Stimulated activated CD4-positive, alpha-beta T cell treated with anti-CD3 and anti-CD28 coated beads, Interleukin-4, amount 100 ng/mL, for 4 hours (primary cell): ENCODE measurements around the gene FCN3.

Experiments
- DNase-seq, 2 experiments: peaks; one replicate each; pipeline ENCODE4 v3.0.0-alpha.2; 2020

Gene FCN3

DNA sequence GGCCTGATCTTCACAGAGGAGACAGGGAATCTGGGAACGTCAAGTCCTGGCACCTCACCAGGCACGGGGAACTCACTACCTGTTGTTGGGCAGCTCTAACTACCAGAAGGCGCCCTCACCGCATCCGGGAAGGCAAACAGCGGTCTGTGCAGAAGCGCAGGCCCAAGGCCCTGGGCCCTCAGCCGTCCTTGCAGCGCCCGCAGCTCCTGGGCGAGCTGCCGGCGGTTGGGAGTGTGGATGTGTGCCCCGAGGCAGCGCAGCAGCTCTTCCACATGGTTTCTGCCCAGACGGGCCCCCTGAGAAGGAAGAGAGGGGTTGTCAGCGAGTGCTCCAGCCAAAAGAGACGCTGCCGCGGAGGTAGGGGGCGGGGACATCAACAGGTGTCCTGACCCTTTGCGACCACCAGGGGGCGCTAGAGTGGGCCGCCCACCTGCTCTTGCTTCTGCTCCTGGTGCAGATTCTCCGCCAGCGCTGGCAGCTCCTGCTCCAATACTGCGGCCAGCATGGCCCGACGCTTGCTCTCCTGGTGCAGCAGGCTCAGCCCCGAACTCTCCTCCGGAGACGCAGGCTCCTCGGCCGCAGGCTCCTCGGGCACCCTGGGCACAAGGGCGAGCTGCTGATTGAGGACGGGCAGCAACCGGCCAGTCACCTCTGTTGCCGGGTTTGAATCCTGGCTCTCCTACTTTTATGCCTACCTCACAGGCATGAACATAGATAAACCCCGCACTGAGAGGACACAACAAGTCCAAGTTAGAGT is 17.2 kb downstream of the FCN3 start:
- DNase-seq, result peak; percentile 74 to 76

DNA sequence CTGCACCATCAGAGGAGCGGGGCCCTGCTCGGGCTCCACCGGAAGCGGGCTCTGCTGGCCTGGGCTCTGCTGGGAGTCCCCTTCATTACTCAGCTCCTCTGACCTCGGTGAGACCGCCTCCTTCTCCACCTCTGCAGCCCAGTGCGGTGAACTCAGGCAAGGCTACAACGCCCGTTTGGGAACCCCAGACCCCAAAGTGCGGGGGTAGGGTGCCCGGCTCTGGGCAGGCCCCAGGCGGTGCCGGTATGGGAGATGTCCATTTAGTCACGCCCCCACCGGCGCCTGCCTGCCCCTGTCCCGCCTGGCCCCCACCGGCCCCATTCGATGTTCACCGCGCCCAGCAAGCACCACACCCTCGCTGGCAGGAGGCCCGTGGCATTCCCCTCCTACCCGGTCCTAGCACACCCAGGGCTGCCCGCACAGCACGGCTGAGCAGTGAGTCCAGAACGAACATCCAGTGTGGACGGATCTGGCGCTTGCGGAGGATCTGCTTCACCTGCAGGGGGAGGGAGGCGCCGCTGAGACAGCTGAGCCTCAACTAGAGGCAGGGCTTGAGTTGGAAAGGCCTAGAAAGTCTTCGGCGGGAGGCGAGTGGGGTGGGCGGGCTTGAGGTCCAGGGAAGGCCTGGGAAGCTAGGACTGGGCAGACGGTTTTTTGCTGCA is 17.9 kb downstream of the FCN3 start:
- peak; percentile 38 to 39 for DNase-seq

DNA sequence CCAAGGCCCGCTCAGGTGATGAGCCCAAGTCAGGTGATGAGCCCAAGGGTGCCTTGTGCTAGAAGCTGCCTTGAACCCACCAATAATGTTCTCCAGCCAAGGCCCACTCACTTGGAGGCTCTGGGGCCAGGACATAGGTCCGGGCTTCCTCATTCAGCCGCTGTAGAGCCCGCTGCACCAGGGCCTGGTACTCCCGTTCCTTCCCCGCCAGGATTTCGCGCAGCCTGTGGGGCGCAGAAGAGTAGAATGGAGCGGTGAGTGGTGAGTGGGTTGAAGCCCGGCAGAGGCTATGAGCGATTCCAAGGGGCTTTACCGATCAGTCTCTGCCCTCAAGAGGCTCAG is 18.4 kb downstream of the FCN3 start:
- no peak for DNase-seq

DNA sequence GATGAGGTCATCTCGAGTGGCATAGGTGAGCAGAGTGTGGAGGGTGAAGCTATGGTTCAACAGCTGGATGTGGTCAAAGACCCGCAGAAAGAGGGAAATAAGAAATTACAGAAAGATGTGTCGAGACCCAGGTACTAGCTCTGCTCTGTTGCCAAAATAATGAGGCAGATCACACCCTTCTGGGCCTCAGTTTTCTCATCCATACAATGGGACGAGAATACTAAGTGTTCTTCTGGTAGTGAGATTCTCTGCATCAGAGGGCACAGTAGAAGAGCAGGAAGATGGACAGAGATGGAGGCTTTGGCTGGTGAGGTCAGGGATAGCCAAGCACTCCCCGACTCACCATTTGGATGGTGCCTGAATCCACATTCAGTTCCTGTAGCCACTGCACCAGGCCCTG is 18.9 kb downstream of the FCN3 start:
- no peak for DNase-seq

DNA sequence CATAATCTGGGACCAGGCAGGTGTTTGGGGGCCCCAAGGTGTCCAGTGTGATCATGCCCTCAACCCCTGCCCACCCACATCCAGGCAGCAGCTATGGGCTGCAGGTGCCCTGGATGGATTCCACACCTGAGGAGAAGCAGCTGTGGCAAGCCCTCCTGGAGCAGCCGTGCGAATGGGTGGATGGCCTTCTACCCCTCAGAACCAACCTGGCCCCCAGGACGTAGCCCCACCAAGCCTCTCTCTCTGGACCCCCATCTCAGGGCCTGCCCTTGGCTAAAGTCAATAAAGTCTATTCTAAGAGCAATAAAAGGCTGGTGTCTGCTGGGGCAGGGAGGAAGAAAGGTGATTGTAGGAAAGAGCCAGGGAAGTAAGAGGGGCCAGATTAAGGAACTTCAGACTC is 21.0 kb downstream of the FCN3 start:
- no peak for DNase-seq

DNA sequence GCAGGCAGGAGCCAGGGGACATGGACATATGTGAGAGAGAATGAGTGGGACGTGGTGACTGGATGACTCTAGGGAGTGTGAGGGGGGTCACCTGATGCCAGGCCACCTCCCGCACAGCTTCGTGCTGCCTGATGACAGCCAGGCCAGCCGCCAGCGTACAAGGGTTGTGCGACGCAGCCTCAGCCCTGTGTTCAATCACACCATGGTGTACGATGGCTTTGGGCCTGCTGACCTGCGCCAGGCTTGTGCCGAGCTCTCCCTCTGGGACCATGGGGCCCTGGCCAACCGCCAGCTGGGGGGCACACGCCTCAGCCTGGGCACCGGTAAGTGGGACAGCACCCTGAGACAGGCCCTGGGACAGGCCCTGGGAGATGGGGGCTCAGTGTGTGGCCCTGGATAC is 21.5 kb downstream of the FCN3 start:
- DNase-seq, result no peak

DNA sequence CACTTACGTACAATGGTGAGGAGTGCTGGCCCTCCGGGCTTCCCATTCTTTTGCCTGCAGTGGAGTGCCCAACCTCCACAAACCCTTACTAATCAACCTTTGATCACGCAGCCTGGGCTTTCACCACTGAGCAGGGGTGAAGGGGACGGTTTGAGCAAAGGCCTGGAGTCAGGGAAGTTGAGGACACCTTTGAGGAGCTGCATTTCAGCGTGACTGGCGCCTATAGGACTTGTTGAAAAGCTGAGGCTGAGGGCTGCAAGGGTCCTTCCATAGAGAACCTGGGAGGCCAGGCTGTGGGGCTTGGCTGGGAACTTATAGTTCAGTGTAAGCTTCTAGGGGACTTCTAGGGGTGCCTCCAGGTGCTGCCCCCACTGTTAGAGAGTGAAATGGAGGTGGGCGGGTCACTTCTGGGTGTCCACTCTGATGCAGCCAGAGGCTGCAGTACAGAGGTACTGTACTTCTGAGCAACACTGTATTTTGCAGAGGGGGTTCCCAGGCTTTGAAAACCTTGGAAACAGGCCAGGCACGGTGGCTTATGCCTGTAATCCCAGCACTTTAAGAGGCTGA is 23.0 kb downstream of the FCN3 start:
- no peak for DNase-seq

DNA sequence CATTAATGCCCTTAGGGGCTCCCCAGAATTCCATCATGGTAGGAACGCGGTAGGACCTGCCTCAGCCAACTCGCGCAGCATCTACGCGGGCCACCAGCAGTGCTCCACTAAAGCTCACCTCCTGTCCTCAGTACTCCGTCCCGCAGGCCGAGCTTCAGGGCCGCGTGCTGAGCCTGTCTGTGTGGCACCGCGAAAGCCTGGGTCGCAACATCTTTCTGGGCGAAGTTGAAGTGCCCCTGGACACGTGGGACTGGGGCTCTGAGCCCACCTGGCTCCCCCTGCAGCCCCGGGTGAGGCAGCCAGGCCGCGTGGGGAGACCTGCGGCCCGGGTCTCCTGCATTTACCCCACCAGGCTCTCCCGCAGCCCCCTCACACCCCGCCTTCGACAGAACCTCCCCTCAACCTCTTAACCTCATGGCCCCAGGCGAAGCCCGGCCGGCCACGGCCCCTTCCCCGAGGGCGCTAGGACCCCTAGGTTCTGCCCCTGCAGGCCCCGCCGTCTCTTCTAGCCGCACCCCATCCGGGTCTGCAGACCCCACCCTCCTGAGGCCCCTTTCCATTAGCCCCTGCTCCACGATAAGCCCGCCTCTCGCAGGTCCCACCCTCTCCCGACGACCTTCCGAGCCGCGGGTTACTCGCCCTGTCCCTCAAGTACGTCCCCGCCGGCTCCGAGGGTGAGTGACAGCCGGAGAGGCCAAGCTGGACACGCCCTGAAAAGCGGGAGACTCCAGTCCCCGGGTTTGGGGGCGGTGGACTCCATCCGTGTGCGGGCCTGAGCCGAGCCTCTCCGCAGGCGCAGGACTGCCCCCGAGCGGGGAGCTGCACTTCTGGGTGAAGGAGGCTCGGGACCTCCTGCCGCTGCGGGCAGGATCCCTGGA is 23.7 kb downstream of the FCN3 start:
- no peak for DNase-seq

DNA sequence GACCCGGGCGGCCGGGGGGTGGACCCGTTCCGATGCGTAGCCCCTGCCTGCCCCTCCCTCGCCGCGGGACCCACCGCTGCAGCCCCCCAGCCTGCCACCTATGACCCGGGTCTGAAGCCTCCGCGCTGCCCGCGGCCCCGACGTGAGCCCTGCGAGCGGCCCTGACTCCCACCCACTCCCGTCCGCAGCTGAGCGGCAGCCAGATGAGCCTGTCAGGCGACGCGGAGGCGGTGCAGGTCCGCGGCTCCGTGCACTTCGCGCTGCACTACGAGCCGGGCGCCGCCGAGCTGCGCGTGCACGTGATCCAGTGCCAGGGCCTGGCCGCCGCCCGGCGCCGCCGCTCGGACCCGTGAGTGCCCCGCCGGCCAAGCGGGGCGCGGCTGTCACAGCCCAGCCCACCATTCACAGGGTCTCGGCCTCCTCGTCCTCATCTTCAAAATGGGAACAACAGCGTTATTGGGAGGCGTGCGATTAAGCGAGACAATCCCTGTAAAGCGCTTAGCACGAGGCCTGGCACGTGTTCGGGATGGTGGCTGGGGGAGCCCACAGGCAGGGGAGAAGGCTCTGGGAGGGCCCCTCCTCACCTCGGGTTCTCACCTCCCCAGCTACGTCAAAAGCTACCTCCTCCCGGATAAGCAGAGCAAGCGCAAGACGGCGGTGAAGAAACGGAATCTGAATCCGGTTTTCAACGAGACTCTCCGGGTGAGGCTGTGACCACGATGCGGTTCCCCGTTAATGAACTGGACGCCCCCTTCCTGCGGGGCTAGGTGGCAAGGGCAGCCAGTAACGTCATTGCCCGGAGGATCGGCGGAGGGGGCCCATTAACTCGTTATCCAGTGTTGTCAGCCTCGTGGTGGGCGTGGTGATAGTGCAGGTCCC is 24.6 kb downstream of the FCN3 start:
- no peak for DNase-seq

DNA sequence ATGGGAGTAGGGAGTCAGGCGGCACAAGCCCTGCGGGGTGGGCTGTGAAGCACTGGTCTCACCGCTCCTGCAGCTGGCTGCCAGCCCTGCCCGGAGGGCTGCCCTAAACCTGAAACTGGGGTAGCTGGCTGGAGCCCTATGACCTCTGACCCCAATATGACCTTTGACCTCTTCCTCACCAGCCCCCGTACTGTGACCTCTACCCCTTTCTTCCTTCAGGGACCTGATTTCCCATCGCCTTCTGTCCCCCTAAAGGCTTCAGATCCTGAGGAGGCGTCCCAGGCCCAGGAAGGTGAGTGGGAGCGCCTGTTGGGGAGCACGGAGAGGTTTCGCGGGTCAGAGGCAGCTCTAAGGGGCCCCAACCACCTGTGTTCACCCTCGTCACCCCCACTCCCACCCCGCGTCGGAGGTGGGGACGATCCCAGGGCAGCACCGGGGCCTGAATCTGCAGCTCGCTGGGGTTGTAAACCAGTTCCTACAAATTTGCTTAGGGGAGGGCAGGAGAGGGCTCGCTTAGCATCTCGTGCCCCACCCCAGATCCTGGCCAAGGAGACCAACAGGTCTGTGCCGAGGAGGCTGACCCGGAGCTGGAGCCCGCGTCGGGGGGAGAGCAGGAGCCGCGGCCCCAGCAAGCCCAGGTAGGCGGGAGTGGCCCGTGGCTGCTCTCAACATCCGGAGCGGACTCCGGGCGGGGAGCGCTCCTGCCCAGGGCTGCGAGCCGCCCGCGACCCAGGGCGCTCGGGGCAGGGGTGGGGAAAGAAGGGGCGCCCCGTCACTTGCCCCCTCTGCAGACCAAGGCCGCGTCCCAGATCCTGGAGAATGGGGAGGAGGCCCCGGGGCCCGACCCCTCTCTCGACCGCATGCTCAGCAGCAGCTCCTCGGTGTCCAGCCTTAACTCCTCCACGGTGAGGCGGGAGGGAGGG is 25.5 kb downstream of the FCN3 start:
- DNase-seq, result peak in 1 of 2 experiments; percentile 27

DNA sequence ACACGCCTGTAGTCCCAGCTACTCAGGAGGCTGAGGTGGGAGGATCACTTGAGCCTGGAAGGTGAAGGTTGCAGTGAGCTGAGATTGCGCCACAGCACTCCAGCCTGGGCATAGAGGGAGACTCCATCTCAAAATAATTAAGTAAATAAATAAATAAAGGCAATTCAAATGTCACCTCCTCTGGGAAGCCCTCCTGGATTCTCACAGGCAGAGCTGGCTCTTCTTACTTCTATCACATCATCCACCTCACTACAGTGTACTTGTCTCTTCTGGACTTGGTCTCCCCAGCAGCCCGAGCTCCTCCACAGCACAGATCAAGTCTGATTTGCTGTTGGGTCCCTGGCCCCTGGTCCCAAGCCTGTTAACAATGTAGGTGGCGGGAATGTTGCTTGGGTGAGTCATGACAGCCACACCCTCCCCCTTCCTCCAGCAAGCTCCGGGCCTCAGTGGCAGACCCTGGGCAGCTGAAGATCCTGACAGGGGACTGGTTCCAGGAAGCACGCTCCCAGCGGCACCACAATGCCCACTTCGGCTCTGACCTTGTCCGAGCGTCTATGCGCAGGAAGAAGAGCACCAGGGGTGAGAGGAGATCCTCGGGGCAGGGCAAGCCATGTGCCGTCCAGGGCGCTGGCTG is 27.5 kb downstream of the FCN3 start:
- no peak for DNase-seq

DNA sequence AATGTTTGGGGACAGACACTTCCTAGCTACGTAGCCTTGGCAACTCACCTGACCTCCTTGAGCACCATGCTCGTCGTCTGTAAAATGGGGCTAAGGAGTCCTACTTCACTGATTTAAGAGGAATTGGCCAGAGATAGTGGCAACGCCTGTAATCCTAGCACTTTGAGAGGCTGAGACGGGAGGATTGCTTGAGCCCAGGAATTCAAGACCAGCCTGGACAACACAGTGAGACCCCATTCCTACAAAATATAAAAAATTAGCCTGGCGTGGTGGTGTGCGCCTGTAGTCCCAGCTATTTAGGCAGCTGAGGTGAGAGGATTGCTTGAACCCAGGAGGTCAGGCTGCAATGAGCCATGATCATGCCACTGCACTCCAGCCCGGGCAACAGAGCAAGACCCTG is 28.3 kb downstream of the FCN3 start:
- DNase-seq, result no peak

DNA sequence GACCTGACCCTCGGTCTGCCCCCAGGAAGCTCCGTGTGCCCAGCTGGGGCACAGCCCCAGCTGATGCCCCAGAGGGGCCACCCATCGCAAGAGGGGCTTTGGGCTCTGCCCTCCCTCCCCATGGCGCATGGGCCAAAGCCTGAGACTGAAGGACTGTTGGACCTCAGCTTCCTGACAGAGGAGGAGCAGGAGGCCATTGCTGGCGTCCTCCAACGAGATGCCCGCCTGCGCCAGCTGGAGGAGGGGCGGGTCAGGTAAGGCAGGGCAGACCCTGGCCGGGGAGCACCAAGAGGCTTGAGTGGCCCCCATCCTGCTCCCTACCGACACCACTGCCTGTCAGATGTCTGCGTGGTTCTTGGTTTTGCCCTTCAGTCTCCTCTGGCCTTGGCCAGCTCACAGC is 29.4 kb downstream of the FCN3 start:
- DNase-seq, result no peak

DNA sequence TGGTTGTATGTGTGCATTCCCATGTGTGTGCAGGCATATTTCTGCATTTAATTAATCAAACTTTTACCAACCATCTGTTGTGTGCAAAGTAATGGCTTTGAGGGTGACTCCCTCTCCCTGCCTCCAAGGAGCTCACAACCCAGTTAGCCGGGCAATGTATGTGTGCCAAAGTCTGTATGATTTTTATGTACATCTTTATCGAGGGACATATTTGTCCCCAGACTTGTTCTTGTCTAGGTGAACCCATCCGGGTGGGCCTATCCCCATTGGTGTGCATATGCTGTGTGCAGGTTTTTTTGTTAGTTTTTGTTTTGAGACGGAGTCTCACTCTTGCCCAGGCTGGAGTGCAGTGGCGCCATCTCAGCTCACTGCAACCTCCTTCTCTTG is 31.0 kb downstream of the FCN3 start:
- no peak for DNase-seq

DNA sequence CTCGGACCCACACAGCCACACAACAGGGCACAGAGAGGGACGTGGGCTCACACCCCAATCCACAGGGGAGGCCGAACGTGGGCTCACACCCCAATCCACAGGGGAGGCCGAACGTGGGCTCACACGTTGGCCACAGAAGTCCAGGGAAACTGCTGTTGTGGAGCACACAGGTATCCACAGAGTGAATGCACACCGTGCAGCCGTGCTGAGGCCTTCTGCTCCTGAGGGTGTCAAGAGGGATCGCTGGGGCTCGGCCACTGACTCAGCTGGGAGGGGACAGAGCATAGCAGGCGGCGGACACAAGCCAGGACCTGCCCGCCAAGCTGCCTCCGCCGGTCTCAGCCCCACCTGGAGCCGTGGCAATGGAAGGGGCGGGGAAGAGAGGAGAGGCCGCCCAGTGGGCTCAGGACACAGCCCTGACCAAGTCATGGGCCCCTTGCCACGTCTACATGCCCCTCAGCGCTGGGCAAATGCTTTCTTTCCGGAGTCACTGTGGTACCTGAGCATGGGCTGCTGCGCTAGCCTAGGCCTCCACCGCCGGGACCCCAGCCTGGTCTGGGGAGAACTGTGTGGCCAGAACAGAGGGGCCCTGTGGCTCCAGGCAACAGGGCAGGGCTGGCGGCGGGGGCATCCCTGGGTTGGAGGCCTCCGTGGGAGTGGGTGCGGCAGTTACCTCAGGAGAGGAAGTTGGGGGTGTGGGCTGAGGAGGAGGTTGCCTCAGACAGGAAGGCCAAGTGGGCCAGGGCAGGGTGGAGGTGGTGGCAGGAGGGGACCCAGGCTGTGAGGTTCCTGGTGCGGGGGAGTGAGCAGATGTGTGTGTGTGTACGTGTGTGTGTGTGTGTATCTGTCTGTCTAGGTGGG is 31.6 kb downstream of the FCN3 start:
- DNase-seq, result peak; percentile 54 to 85

DNA sequence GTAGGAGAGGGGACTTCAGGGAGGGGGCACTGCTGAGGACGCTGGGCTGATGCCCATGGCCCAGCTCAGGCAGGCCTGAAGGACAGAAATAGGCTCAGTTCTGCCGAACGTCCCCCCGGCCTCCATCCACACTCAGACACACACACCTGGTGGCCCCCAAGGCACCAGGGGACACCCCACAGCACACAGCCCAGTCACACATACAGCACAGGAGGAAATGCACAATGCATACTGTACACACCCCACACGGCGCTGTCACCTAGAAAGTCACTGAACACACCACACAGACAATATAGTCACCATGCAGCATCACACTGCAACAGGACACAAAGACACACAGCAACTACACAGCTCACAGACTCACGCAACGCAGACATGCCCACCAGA is 32.2 kb downstream of the FCN3 start:
- peak; percentile 27 to 32 for DNase-seq

DNA sequence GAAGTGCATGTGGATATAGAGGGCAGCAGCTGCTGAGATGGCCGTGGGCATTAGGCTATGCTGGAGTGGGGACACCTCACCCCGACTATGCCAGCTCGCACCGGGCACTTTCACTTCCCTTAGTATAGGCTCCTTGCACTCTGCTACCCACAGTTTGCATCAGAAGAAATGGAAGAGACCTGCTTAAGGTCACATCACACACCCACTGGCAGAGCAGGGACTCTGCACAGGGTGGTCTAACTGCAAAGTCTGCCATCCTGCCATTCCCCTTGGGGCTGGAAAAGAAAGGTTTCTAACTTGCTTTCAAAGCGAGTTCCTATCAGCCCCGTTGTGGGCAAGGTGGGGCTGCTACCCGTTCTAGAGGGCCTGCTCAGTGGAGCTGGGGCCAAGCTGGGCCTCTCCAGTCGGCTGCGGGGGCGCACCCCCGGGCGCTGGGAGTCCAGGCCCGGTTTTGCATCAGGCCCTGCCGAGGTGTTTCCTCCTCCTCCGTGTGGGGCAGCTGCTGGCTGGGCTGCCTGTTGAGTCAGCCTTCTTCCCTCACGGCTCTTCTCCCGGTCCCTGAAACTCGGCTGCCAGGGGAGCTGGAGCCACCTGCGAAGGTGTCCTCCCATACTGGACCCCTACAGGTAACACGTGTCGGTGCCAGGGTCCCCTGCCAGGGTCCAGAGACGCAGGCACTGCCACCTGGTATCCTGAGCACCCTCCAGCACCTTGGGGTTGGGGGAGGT is 32.9 kb downstream of the FCN3 start, which contains the start of gene SYTL1:
TSS of gene SYTL1 (plus strand) at position 498 of the 728 bp plus-strand sequence. CDS start 3,313 bp downstream, outside the sequence.
- peak; percentile 48 to 49 for DNase-seq

DNA sequence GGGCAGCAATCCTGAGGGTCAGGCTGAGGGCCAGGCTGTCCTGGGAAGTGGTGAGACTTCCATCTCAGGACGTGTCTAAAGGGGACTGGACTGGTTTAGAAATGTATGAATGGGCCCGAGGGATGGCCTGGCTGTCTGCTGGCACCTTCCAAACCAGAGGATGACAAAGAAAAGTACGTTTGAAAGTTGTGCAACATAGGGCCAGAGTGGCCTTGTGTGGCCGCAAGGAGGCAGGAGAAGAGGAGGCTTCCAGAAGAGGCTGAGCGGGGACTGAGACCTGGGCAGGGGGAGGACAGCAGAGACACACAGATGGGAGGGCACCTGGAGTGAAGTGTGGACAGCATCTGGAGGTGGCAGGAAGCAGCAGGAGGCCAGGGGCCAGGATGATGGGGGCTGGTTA is 35.4 kb downstream of the FCN3 start:
- no peak for DNase-seq

DNA sequence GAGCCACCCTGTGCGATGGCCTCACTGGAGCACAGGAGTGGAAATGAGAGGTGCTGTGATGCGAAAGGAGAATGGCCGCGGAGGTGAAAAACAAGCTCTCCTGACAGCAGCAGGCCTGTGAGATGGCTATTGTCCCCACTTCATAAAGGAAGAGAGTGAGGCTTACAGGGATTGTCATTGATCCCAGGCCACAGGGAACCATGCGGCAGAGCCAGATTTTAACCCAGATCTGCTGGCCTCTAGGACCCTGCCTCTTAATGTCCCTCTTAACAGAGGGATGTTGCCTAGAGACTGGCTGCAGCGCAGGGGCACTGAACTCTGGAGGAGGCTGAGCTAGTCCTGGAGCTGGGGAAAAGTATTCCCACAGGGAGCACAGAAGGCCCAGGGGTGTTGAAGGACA is 35.9 kb downstream of the FCN3 start:
- DNase-seq, result no peak
